Lower lobe of right lung (tissue), 2 donors: ENCODE measurements around the gene GALNT17. TPM values are rescaled to one million over a fixed set of nuclear protein-coding genes. Genes with fewer than 3 reads are reported as not detected.

Experiments used
- ATAC-seq, 2 donors: fragments of 200-7000 bp; cut with Tn5 transposase; one replicate each; pipeline ENCODE4 v1.9.1; 2020 to 2022; ENCODE audit warnings: mild to moderate bottlenecking in 2 of 2, moderate library complexity in 2 of 2
- DNase-seq: peaks from one replicate; pipeline ENCODE4 v3.0.0-alpha.2; 2020
- H3K27ac ChIP-seq: fragments of 200-600 bp; one replicate; pipeline ENCODE4 v1.8.0; 2022
- H3K27me3 ChIP-seq: fragments of 200-600 bp; one replicate; pipeline ENCODE4 v1.8.0; 2022; ENCODE audit warnings: low read depth
- H3K36me3 ChIP-seq: fragments of 200-600 bp; one replicate; pipeline ENCODE4 v1.8.0; 2022; ENCODE audit warnings: mild to moderate bottlenecking
- H3K4me1 ChIP-seq: fragments of 200-600 bp; one replicate; pipeline ENCODE4 v1.8.0; 2022
- H3K4me3 ChIP-seq: fragments of 200-600 bp; one replicate; pipeline ENCODE4 v1.8.0; 2022; ENCODE audit warnings: mild to moderate bottlenecking
- H3K9me3 ChIP-seq: fragments of 200-600 bp; one replicate; pipeline ENCODE4 v1.8.0; 2022
- intact Hi-C: fragments of 100-400 bp; cut with DNase I; formaldehyde crosslinking; loops from one replicate; pipeline ENCODE4 v1.11.0; 2022
- total RNA-seq: library from RNA; stranded (reverse); fragmentation: NEBNext Ultra II Directional; extraction: Animal tissue kit (Norgen Biotek cat#: 25700); gene quantifications from one replicate; pipeline ENCODE4 v1.2.1, GENCODE V29; 2021
- TF ChIP-seq, protein P1 (sequence below): fragments of 200-600 bp; IDR thresholded peaks from one replicate; pipeline ENCODE4 v1.8.0; 2022; ENCODE audit warnings: antibody characterized with exemption, mild to moderate bottlenecking
- donor health status: DM: no; HTN: yes; CAD: no; lungs with severe emphysema.

Gene GALNT17
- total RNA-seq, 1 donor from 2014 or later = 6.6 TPM

DNA sequence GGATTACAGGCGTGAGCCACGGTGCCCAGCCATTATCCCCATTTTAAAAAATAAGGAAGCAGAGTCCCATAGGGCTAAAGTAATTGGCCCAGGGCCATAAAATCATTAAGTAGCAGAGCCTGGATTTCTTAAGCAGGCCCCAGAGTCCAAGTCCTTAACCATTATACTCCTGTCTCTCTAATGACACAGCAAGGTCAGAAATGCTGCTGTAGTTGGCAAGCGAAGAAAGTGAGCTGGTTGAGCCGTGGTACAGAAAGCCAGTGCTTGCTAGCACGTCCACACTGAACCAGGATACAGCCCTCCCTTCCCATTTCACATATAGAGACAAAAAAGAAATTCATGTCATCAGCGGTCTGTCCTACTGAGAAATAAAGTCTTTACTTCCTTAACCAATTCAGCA is 562.7 kb downstream of the GALNT17 start:
- no peak overlapping the region for H3K4me3 ChIP-seq
- H3K9me3 ChIP-seq = peaks cover 3% of the 10 kb centered on the region
- ATAC-seq (no peak), DNase-seq (no peak)
- H3K4me1 ChIP-seq = no peaks in the 10 kb centered on the region
- no peaks in the 10 kb centered on the region for H3K27me3 ChIP-seq
- TF ChIP-seq, protein P1, sequence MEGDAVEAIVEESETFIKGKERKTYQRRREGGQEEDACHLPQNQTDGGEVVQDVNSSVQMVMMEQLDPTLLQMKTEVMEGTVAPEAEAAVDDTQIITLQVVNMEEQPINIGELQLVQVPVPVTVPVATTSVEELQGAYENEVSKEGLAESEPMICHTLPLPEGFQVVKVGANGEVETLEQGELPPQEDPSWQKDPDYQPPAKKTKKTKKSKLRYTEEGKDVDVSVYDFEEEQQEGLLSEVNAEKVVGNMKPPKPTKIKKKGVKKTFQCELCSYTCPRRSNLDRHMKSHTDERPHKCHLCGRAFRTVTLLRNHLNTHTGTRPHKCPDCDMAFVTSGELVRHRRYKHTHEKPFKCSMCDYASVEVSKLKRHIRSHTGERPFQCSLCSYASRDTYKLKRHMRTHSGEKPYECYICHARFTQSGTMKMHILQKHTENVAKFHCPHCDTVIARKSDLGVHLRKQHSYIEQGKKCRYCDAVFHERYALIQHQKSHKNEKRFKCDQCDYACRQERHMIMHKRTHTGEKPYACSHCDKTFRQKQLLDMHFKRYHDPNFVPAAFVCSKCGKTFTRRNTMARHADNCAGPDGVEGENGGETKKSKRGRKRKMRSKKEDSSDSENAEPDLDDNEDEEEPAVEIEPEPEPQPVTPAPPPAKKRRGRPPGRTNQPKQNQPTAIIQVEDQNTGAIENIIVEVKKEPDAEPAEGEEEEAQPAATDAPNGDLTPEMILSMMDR = no peak
- no peak overlapping the region for H3K27ac ChIP-seq
- intact Hi-C loops = no loop called here
- no peaks in the 10 kb centered on the region for H3K36me3 ChIP-seq

DNA sequence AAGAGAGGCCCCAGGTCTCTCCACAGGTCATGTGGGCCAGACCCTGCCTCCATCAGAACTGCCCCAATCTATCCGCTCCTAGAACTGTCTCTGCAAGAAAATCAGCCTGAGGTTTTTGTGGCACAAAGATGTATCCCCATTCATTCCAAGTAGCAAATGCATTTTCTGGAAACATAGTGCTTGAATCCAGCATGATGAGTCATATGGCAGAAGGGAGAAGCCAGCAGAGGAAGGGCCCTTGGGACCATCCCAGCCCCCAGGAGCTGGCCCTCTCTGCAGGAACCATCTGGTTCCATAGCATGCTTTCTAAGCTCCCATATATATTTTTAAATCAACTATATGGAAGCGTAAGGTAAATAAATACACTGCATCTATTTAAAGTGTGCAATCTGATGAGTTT is 563.2 kb downstream of the GALNT17 start:
- DNase-seq (no peak), ATAC-seq (no peak)
- H3K4me1 ChIP-seq = no peaks in the 10 kb centered on the region
- H3K36me3 ChIP-seq = no peaks in the 10 kb centered on the region
- intact Hi-C loops = no loop called here
- no peak overlapping the region for H3K4me3 ChIP-seq
- H3K9me3 ChIP-seq = peaks cover 3% of the 10 kb centered on the region
- TF ChIP-seq, protein P1 = no peak
- H3K27me3 ChIP-seq = no peaks in the 10 kb centered on the region
- no peak overlapping the region for H3K27ac ChIP-seq

DNA sequence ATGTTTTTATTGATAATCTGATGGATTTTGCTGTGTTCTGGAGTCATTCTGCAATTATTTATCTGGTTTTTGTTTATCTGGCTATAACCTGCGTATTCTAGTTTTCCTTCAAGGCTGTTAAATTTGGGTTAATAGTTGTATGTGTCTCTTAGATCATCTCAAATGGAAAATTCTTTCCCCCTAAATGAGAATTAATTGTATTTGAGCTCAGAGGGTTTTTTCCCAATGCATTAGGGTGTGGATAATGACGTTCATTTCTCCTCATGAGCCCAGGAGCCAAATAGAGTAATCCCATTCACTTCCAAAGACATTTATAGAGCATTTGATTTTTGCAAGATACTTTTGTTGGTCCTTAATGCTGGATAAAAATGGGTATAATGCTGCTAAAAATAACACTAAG is 564.6 kb downstream of the GALNT17 start:
- DNase-seq (no peak), ATAC-seq (no peak)
- no peaks in the 10 kb centered on the region for H3K36me3 ChIP-seq
- H3K9me3 ChIP-seq = peaks cover 3% of the 10 kb centered on the region
- H3K27me3 ChIP-seq = no peaks in the 10 kb centered on the region
- no peak overlapping the region for H3K27ac ChIP-seq
- no peak overlapping the region for H3K4me3 ChIP-seq
- H3K4me1 ChIP-seq = no peaks in the 10 kb centered on the region
- TF ChIP-seq, protein P1 = no peak
- intact Hi-C loops = no loop called here

DNA sequence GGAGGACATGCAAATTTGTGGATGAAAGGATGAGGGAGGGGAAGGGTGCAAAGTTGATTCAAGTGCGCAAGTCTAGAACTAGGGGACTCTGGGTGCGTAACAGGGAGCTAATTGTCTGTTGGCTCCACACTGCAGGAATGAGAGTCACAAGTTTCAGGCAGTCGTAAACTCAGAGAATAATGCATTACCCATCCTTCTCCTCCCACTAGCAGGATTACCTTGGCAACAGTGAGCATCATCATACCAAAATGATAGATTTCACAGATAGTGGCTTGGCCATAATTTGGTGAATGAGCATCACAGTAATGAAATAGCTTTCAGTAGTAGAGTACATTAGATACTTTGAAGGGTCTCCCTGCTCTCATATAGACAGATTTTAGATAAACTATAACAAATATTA is 565.5 kb downstream of the GALNT17 start:
- intact Hi-C loops = no loop called here
- DNase-seq (no peak), ATAC-seq (no peak)
- Histone ChIP-seq H3K27ac (no peak overlapping the region), H3K27me3 (no peaks in the 10 kb centered on the region), H3K36me3 (no peaks in the 10 kb centered on the region), H3K4me1 (no peaks in the 10 kb centered on the region), H3K4me3 (no peak overlapping the region), H3K9me3 (peaks cover 3% of the 10 kb centered on the region)
- TF ChIP-seq, protein P1 = no peak

DNA sequence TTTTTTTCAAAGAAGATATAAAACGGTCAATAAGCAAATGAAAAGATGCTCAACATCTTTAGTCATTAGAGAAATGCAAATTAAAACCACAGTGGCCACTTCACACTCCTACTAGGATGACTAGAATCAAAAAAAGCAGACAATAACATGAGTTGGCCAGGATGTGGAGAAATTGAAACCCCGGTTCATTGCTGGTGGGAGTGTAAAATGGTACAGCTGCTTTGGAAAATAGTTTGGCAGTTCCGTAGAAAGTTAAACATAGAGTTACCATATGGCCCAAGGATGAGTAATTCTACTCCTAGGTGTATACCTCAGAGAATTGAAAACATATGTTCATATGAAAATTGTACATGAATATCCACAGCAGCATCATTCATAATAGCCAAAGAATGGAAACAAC is 573.3 kb downstream of the GALNT17 start:
- Histone ChIP-seq H3K9me3 (no peaks in the 10 kb centered on the region), H3K27me3 (no peaks in the 10 kb centered on the region), H3K27ac (no peak overlapping the region), H3K36me3 (no peaks in the 10 kb centered on the region), H3K4me3 (no peak overlapping the region), H3K4me1 (no peaks in the 10 kb centered on the region)
- DNase-seq (no peak), ATAC-seq (no peak)
- TF ChIP-seq, protein P1 = no peak
- intact Hi-C loops = no loop called here
